Colonic mucosa (tissue), 4 donors: ENCODE measurements around the gene POU3F1. TPM values are rescaled to one million over a fixed set of nuclear protein-coding genes. Genes with fewer than 3 reads are reported as not detected.

Experiments
- DNase-seq: peaks from one replicate; pipeline ENCODE4 v3.0.0-alpha.2; 2020
- H3K27ac ChIP-seq: fragments of 200-600 bp; one replicate; pipeline ENCODE4 v1.8.0; 2021
- H3K27me3 ChIP-seq: fragments of 200-600 bp; one replicate; pipeline ENCODE4 v1.8.0; 2021
- H3K36me3 ChIP-seq: fragments of 200-600 bp; one replicate; pipeline ENCODE4 v1.8.0; 2021
- H3K4me1 ChIP-seq: fragments of 200-600 bp; one replicate; pipeline ENCODE4 v1.8.0; 2021; ENCODE audit warnings: mild to moderate bottlenecking
- H3K4me3 ChIP-seq: fragments of 200-600 bp; one replicate; pipeline ENCODE4 v1.8.0; 2021
- H3K9ac ChIP-seq, 2 donors: one replicate each; pipeline ENCODE4 v1.7.0; 2013; ENCODE audit warnings: control low read depth in 2 of 2, low read depth in 2 of 2, low read length in 2 of 2
- H3K9me3 ChIP-seq: fragments of 200-600 bp; one replicate; pipeline ENCODE4 v1.8.0; 2021
- intact Hi-C: fragments of 100-400 bp; cut with DNase I; formaldehyde crosslinking; loops from one replicate; pipeline ENCODE4 v1.14.1; 2022
- total RNA-seq, 2 donors: library from RNA; stranded (reverse); fragmentation: NEBNext Ultra II Directional in 1 of 2; extraction: Animal tissue kit (Norgen Biotek cat#: 25700) in 1 of 2; gene quantifications; one replicate each; pipeline ENCODE4 v1.2.1, GENCODE V29; 2021
- TF ChIP-seq, protein P1 (sequence below): fragments of 200-600 bp; IDR thresholded peaks from one replicate; pipeline ENCODE4 v1.8.0; 2022; ENCODE audit warnings: antibody characterized with exemption, mild to moderate bottlenecking
- donor health status: healthy.
- donor health status: DM: no; HTN: no; CAD: no.
- donor health status: DM: no; HTN: no; CAD: no.

Gene POU3F1
- total RNA-seq, 2 donors from 2014 or later = not detected

DNA sequence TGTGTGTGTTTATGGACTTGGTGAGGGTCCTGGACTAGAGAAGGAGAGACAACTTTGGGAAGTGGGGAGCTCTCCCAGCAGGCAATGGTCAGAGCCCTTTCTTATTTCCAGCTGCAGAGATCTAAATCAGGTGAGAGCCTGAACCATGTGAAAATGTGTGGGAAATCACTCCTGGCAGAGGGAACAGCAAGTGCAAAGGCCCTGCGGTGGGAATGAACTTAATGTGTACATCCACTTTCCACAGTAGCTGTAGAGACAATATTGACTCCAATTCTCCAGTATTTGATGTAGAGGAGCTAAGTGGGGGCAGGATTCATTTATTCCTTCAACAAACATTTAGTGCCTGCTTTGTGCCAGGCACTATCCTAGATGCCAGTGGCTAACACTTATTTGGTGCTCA lies 14.7 kb upstream of the POU3F1 start:
- Histone ChIP-seq H3K4me3 (no peak overlapping the region), H3K9ac (no peak overlapping the region), H3K4me1 (no peaks in the 10 kb centered on the region), H3K9me3 (no peaks in the 10 kb centered on the region), H3K36me3 (no peaks in the 10 kb centered on the region), H3K27ac (no peak overlapping the region), H3K27me3 (no peaks in the 10 kb centered on the region)
- TF ChIP-seq, protein P1, sequence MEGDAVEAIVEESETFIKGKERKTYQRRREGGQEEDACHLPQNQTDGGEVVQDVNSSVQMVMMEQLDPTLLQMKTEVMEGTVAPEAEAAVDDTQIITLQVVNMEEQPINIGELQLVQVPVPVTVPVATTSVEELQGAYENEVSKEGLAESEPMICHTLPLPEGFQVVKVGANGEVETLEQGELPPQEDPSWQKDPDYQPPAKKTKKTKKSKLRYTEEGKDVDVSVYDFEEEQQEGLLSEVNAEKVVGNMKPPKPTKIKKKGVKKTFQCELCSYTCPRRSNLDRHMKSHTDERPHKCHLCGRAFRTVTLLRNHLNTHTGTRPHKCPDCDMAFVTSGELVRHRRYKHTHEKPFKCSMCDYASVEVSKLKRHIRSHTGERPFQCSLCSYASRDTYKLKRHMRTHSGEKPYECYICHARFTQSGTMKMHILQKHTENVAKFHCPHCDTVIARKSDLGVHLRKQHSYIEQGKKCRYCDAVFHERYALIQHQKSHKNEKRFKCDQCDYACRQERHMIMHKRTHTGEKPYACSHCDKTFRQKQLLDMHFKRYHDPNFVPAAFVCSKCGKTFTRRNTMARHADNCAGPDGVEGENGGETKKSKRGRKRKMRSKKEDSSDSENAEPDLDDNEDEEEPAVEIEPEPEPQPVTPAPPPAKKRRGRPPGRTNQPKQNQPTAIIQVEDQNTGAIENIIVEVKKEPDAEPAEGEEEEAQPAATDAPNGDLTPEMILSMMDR = no peak
- no peak for DNase-seq
- intact Hi-C loops = no loop called here

DNA sequence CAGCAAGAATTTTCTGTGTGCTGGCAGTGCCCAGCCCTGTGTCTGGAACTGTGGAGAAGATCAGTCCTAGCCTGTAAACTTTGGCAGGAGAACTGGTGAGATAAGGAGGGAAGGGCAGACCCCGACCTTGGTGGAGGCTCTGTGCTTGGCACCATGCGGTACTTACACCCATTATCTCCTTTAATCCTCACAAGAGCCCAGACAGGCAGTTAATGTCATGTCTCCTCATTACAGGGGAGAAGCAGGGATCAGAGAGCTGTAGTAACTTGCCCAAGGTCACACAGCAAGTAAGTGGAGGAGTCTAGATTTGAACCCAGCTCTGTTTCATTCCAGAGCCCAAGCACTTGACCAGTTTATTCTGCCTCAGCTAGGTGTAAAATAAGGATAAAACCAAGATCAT lies 13.9 kb upstream of the POU3F1 start:
- intact Hi-C loops = no loop called here

DNA sequence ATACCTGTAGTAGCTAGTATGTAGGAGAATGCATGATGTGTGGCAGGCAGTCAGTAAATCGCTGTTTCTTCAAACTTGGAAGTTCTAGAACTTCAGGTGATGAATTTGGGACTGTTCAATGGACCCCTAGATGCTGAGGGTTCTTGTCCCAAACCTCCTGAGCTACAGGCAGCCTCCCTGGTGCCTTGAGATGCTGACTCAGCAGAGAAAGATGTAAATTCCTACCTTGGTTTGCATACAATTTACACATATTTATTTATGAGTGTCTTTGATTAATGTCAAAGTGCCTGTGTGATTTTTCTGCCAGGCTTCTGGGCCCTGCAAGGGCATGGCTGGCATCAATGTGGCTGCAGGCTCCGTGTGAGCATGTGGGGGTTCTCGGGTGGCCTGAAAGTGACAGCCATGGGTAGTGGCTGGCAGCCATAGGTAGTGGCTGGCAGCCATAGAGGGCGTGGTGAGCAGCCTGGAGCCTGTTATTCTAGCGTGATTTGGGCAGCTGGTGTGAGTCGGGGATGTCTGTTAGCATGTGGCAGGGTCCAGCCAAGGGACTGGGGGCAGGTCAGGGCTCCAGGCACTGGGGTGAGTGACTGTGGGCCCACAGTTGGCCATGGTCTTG lies 13.2 kb upstream of the POU3F1 start:
- no peak for DNase-seq

More for the DNA sequence above, 13.9 kb upstream of the POU3F1 start:
- Histone ChIP-seq H3K9me3 (no peaks in the 10 kb centered on the region), H3K4me1 (no peaks in the 10 kb centered on the region), H3K4me3 (no peak overlapping the region), H3K27ac (no peak overlapping the region), H3K27me3 (no peaks in the 10 kb centered on the region), H3K9ac (no peak overlapping the region), H3K36me3 (no peaks in the 10 kb centered on the region)
- TF ChIP-seq, protein P1 = no peak
- DNase-seq = no peak

DNA sequence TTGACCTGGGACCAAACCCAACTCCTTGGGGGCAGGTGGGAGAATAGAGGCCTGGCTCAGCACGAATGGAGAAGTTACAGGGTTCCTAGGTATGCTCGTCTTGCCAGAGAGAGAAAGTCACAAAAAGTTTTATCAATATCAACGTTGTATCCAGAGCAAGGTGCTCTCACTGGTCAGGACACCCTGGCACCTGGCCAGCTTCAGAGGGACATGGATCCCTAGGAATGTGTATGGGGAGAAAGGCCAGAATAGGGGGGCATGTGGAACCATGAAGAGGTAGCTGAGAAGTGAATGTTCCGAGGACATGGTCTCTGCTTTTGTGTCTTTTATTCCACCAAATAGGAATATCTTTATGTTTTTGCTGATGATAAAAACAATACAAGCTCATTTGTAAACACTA lies 9.4 kb upstream of the POU3F1 start:
- no peak overlapping the region for H3K27ac ChIP-seq
- no peaks in the 10 kb centered on the region for H3K36me3 ChIP-seq
- no peaks in the 10 kb centered on the region for H3K4me1 ChIP-seq
- H3K9ac ChIP-seq = no peak overlapping the region
- TF ChIP-seq, protein P1 = no peak
- H3K9me3 ChIP-seq = no peaks in the 10 kb centered on the region
- H3K27me3 ChIP-seq = no peaks in the 10 kb centered on the region
- H3K4me3 ChIP-seq = no peak overlapping the region
- no peak for DNase-seq
- intact Hi-C loops = no loop called here

More for the DNA sequence above, 13.2 kb upstream of the POU3F1 start:
- Histone ChIP-seq H3K9me3 (no peaks in the 10 kb centered on the region), H3K27me3 (no peaks in the 10 kb centered on the region), H3K4me3 (no peak overlapping the region), H3K4me1 (no peaks in the 10 kb centered on the region), H3K36me3 (no peaks in the 10 kb centered on the region), H3K27ac (no peak overlapping the region), H3K9ac (no peak overlapping the region)
- intact Hi-C loops = no loop called here
- TF ChIP-seq, protein P1 = no peak

DNA sequence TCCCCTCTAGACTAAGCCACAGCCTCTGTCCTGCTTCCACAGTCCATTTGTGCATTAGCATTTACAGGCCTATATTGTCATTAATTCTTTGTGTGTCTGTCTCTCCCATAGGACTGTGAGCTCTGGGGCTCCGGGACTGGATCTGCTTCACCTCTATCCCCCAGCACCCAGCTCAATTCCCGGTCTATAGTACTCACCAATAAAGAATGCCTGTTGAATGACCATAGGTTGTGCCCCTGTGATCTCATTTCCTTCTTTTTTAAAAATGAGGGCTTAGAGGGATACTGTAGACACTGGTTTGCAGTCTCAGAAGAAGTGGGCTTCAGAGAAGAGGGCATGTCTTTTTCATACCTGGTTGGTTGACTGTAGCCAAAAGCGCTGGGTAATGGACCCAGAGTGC lies 8.8 kb upstream of the POU3F1 start:
- no peak overlapping the region for H3K9ac ChIP-seq
- intact Hi-C loops = no loop called here
- H3K27me3 ChIP-seq = no peaks in the 10 kb centered on the region
- H3K4me1 ChIP-seq = no peaks in the 10 kb centered on the region
- H3K4me3 ChIP-seq = no peak overlapping the region
- no peaks in the 10 kb centered on the region for H3K36me3 ChIP-seq
- TF ChIP-seq, protein P1 = no peak
- H3K9me3 ChIP-seq = no peaks in the 10 kb centered on the region
- no peak overlapping the region for H3K27ac ChIP-seq
- no peak for DNase-seq
